Thymus (tissue), 11 donors: ENCODE data around the gene CPLX1. TPM values are rescaled to one million over a fixed set of nuclear protein-coding genes. Genes with fewer than 3 reads are reported as not detected.

Source experiments
- DNase-seq, 9 donors: peaks; one replicate each; pipeline ENCODE4 v3.0.0-alpha.2; 2013; ENCODE audit warnings: low spot score in 9 of 9, low read depth in 6 of 9, missing footprints in 1 of 9
- H3K27ac ChIP-seq, 2 donors: one replicate each; pipeline ENCODE4 v1.5.1; 2013; ENCODE audit warnings: control low read depth in 1 of 2, low read depth in 1 of 2, low read length in 1 of 2, mild to moderate bottlenecking in 1 of 2, moderate library complexity in 1 of 2
- H3K27me3 ChIP-seq, 2 donors: one replicate each; pipeline ENCODE4 v1.5.1; 2013; ENCODE audit warnings: low read length in 1 of 2; ENCODE audit not compliant: control insufficient read depth in 2 of 2, insufficient read depth in 1 of 2
- H3K36me3 ChIP-seq, 2 donors: one replicate each; pipeline ENCODE4 v1.5.1; 2013; ENCODE audit warnings: low read length in 1 of 2, mild to moderate bottlenecking in 1 of 2, moderate library complexity in 1 of 2; ENCODE audit not compliant: control insufficient read depth in 2 of 2, insufficient read depth in 2 of 2
- H3K4me1 ChIP-seq, 2 donors: one replicate each; pipeline ENCODE4 v1.5.1; 2013; ENCODE audit warnings: low read length in 2 of 2; ENCODE audit not compliant: control insufficient read depth in 2 of 2, insufficient read depth in 2 of 2
- H3K4me3 ChIP-seq, 2 donors: one replicate each; pipeline ENCODE4 v1.5.1; 2013; ENCODE audit warnings: low read length in 2 of 2, control low read depth in 1 of 2, mild to moderate bottlenecking in 1 of 2
- H3K9me3 ChIP-seq, 2 donors: one replicate each; pipeline ENCODE4 v1.5.1; 2013; ENCODE audit warnings: low read length in 1 of 2, mild to moderate bottlenecking in 1 of 2; ENCODE audit not compliant: control insufficient read depth in 2 of 2, insufficient read depth in 1 of 2
- WGBS: extraction: QIAGEN DNeasy Blood & Tissue Kit; methylation state at CpG from one replicate; pipeline ENCODE4 v1.1.7; 2013; 5-methylcytosine and 5-hydroxymethylcytosine counted together
- polyA plus RNA-seq: library from polyadenylated mRNA; stranded (reverse); fragments of 200-250 nt; gene quantifications from one replicate; pipeline ENCODE4 v1.2.3, GENCODE V29; 2013
- total RNA-seq: library from RNA; stranded (reverse); fragments of 120-200 nt; gene quantifications from one replicate; pipeline ENCODE4 v1.2.4, GENCODE V29; 2013
- donor health status: healthy.

The CPLX1 gene
- total and polyA plus RNA-seq, 2 donors = 3.5 to 7.9 TPM

DNA sequence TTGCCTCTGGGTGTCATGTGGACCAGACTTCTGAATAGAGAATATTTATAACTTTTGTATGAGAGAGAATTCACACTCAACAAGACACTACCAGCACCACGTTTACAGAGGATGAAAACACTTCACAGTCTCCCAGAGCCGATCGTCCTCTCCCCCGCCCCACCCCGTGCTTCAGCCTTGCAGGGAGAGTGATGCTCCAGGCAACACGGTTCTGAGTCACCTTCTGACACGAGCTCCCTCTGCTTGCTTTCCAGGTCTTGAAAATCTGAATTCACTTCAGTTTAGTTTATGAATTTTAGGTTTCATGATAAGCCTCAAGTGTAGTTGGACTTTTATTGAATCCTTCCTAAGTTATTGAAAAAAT lies 59.8 kb downstream of the CPLX1 start:
- 94% methylated on average over 7 of the region's 7 CpGs for WGBS
- Histone ChIP-seq H3K4me3 (no peak overlapping the region), H3K36me3 (peaks cover 65 to 76% of the 10 kb centered on the region in 2 donors), H3K4me1 (no peaks in the 10 kb centered on the region), H3K9me3 (peaks cover 0 to 6% of the 10 kb centered on the region in 2 donors), H3K27ac (no peak overlapping the region), H3K27me3 (no peaks in the 10 kb centered on the region)
- DNase-seq = no peak

GRCh38 chr4:764405-765169 lies 61.3 kb downstream of the CPLX1 start:
- WGBS = 91% methylated on average over 16 of the region's 16 CpGs
- Histone ChIP-seq H3K27me3 (no peaks in the 10 kb centered on the region), H3K4me3 (no peak overlapping the region), H3K36me3 (peaks cover 66 to 81% of the 10 kb centered on the region in 2 donors), H3K4me1 (no peaks in the 10 kb centered on the region), H3K27ac (no peak overlapping the region), H3K9me3 (peaks cover 0 to 6% of the 10 kb centered on the region in 2 donors)
- DNase-seq = no peak

DNA sequence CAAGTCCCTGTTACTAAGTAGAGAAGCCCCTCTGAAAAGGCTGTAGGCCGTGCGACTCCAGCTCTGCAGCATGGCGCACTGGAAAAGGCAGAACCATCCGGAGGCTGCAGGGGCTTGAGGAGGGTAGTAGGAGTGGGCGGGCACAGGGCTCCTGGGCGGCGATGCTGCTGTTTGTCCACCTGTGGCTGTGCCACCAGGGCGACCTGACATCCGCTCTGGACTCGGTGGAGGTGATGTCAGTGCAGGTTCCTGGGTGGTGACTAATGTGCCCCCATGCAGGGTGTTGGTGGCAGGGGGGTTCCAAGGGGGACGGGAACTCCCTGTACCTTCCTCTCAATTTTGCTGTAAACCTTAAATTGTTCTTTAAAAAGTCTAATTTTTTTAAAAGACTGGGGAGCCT lies 62.0 kb downstream of the CPLX1 start:
- DNase-seq = no peak
- no peak overlapping the region for H3K4me3 ChIP-seq
- H3K9me3 ChIP-seq = peaks cover 0 to 6% of the 10 kb centered on the region in 2 donors
- WGBS = 95% methylated on average over 11 of the region's 11 CpGs
- H3K27ac ChIP-seq = peak overlapping the region in 1 of 2 donors; percentile 5
- no peaks in the 10 kb centered on the region for H3K4me1 ChIP-seq
- no peaks in the 10 kb centered on the region for H3K27me3 ChIP-seq
- H3K36me3 ChIP-seq = peaks cover 60 to 74% of the 10 kb centered on the region in 2 donors

DNA sequence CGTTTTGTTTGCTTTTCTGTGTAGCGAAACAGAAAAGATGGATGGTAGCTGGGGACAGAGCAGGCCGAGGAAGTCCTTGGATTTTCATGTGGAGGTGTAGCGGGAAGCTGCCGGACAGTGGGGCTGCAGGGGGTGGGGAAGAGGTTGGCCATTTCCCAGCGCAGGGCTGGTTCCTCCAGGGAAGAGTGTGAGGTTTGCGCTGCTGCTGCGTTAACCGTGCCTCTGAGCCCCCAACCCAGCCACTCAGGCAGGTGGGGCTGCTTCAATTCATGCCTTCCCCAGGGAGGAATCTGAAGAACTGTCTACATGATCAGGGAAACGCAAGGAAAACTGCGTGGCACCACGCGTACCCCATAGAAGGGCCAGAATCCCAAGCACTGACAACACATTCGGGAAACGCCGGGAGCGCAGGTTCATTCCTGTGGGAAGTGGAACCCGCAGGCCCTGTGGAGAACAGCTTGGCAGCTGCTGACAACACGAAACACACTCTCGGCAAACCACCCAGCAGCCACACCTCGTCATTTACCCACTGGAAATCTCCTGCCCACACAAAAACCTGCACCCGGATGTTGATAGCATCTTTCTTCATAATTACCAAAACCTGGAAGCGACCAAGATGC lies 62.6 kb downstream of the CPLX1 start:
- Histone ChIP-seq H3K4me1 (no peaks in the 10 kb centered on the region), H3K4me3 (no peak overlapping the region), H3K36me3 (peaks cover 60 to 70% of the 10 kb centered on the region in 2 donors), H3K27ac (no peak overlapping the region), H3K9me3 (peaks cover 0 to 6% of the 10 kb centered on the region in 2 donors), H3K27me3 (no peaks in the 10 kb centered on the region)
- no peak for DNase-seq
- WGBS = 97% methylated on average over 23 of the region's 23 CpGs

- H3K9me3 ChIP-seq = peaks cover 0 to 6% of the 10 kb centered on the region in 2 donors
- H3K4me3 ChIP-seq = no peak overlapping the region
- H3K27me3 ChIP-seq = no peaks in the 10 kb centered on the region
- WGBS = 98% methylated on average over 24 of the region's 24 CpGs
- no peak for DNase-seq
- H3K36me3 ChIP-seq = peaks cover 58 to 65% of the 10 kb centered on the region in 2 donors
- H3K4me1 ChIP-seq = no peaks in the 10 kb centered on the region
- no peak overlapping the region for H3K27ac ChIP-seq
These were observed 63.4 kb downstream of the CPLX1 start for GRCh38 chr4:762211-763190.

DNA sequence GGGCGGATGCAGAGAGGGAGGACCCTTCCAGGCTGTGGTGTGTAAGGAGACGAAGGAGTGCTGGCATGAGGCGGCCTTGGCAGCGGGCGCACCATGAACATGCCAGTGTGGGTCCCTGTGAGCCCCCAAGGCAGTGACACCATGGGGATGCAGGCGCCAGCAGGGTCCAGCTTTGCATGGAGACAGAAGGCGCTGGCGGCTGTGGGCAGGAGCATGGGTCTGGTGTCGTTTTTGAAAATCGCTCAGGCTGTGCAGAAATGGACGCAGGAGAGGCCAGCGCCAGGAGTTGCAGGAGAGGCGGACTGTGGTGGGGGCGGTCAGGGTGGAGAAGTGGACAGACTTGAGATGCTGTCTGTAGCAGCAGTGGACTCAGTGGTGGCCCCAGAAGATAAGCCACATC lies 64.2 kb downstream of the CPLX1 start:
- H3K4me1 ChIP-seq = no peaks in the 10 kb centered on the region
- DNase-seq = no peak
- WGBS = 98% methylated on average over 14 of the region's 14 CpGs
- no peaks in the 10 kb centered on the region for H3K27me3 ChIP-seq
- peaks cover 0 to 6% of the 10 kb centered on the region in 2 donors for H3K9me3 ChIP-seq
- H3K4me3 ChIP-seq = no peak overlapping the region
- H3K27ac ChIP-seq = no peak overlapping the region
- H3K36me3 ChIP-seq = peaks cover 59 to 65% of the 10 kb centered on the region in 2 donors

DNA sequence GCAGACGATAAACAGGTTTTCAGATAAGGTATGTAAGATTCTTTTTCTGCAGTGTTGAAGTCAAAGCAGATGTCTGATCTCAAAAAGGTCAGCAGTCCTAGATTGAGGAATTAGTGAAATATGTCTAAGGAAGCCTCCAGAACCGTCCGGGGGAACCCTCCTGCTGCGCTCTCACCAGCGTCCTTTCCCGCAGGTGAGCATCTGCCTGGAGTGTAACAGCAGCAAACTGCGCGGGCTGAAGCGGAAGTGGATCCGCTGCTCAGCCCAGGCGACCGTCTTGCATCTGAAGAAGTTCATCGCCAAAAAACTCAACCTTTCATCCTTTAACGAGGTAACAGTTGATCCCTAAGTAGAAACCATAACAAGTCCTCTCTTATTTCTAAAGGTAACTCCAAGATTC lies 64.8 kb downstream of the CPLX1 start:
- no peak overlapping the region for H3K27ac ChIP-seq
- no peaks in the 10 kb centered on the region for H3K27me3 ChIP-seq
- peaks cover 54 to 60% of the 10 kb centered on the region in 2 donors for H3K36me3 ChIP-seq
- peaks cover 0 to 6% of the 10 kb centered on the region in 2 donors for H3K9me3 ChIP-seq
- H3K4me1 ChIP-seq = no peaks in the 10 kb centered on the region
- no peak overlapping the region for H3K4me3 ChIP-seq
- 97% methylated on average over 14 of the region's 14 CpGs for WGBS
- DNase-seq = no peak

GRCh38 chr4:760616-761015 lies 65.3 kb downstream of the CPLX1 start:
- Histone ChIP-seq H3K27me3 (no peaks in the 10 kb centered on the region), H3K4me3 (no peak overlapping the region), H3K4me1 (no peaks in the 10 kb centered on the region), H3K27ac (no peak overlapping the region), H3K36me3 (peaks cover 50 to 56% of the 10 kb centered on the region in 2 donors), H3K9me3 (peaks cover 0 to 6% of the 10 kb centered on the region in 2 donors)
- DNase-seq = no peak
- 95% methylated on average over 21 of the region's 21 CpGs for WGBS
